HG02642 (cell line): ENCODE measurements around the gene MPPED1.

Experiments used
- ATAC-seq: cut with Tn5 transposase; IDR thresholded peaks from one replicate; pipeline ENCODE4 v1.9.1; 2021; ENCODE audit warnings: mild to moderate bottlenecking; ENCODE audit not compliant: unreplicated experiment, poor library complexity

Gene MPPED1

DNA sequence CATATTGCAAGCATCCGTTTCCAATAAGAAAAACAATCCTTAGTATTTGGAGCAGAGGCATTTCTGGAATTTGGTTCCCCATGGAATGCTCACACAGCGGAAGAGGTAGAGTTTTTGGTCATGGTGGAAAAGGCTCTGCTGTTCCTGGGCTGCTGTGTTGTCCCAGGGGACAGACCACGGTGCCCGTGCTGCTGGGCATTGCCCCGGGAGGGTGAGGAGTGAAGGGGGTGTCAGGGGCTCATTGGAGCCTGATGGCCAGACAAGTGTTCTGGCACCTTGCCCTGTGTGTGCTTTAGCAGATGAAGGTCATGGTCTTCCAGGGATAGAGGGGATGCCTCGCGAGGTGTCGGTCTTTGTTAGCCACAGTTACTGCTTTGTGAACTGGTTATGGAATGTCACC, 61.2 kb downstream of the MPPED1 start:
- no peak for ATAC-seq

DNA sequence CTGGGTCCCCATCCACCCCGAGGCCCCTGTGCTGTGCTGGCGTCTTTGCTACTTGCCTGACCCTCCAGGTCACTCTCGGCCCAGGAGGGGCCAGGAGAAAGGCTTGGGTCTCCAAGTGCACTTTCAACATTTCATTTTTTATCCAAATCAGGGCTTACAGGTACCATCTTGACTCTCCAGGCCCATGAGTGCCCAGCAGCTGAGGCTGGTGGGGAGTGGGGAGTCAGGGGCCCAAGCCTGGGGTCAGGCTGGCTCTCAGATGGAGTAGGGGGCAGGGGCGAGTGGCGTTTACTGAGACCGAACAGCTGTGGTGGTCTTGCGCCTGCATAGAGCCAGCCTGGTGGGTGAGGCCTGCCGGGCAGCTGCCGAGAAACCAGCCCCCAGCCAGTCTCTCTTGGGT, 61.6 kb downstream of the MPPED1 start:
- no peak for ATAC-seq

DNA sequence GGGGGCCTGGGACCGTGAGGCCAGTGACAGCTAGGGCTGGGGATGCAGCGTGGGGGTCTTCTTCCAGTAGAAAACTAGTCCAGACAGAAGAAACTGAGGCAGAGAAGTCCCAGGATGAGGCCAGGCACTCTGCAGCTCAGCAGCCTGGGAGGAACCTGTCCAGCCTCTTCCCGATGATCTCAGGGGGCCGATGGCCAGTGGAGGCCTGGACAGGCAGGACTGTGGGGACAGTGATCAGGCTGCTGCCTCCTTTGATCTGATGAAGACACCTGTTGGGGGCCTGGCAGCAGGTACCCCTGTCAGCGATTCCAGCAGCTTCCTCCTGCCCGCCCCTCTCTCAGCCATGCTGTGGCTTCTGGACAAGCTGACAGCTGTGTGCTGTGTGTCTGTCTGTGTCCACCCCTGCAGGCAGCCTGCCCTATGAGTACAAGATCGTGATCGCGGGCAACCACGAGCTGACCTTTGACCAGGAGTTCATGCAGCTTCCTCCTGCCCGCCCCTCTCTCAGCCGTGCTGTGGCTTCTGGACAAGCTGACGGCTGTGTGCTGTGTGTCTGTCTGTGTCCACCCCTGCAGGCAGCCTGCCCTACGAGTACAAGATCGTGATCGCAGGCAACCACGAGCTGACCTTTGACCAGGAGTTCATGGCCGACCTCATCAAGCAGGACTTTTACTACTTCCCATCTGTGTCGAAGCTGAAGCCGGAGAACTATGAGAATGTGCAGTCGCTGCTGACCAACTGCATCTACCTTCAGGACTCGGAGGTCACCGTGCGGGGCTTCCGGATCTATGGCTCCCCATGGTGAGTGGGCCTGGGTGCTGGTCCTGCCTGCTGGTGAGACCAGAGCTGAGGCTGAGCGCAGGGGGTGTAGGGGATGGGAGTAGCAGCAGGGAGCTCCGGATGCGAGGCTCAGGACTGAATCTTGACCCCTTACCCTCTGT, 62.6 kb downstream of the MPPED1 start:
- no peak for ATAC-seq

DNA sequence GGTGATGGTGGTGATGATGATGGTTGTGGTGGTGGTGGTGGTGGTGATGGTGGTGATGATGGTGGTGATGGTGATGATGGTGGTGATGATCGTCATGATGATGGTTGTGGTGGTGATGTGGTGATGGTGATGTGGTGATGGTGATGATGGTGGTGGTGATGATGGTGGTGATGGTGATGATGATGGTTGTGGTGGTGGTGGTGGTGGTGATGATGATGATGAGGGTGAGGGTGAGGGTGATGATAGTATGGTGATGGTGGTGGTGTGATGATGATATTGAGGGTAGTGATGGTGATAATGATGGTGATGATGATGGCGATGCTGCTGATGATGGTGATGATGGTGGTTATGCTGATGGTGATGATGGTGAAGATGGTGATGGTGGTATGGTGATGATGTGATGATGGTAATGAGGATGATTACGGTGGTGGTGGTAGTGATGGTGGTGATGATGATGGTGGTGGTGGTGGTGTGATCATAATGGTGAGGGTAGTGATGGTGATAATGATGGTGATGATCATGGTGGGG, 63.8 kb downstream of the MPPED1 start:
- ATAC-seq: no peak

DNA sequence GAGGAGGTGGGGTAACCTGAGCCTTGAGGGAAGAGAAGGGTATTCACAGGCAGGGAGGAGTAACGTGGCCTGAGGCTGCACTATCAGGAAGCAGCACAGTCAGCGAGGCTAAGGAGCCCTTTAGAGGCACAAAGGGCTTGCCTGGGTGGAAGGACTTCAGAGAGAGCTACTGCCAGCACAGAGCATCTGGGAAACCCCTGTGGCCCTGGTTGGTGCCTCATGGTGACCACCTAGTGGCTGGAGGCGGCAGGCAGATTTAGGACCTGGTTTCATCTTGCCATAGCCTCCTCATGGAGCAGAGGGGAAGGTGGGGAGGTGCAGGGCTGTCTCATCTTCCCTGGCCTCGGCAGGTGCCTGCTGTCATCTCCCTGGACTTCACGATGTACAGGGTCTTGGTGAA, 64.5 kb downstream of the MPPED1 start:
- ATAC-seq: no peak

DNA sequence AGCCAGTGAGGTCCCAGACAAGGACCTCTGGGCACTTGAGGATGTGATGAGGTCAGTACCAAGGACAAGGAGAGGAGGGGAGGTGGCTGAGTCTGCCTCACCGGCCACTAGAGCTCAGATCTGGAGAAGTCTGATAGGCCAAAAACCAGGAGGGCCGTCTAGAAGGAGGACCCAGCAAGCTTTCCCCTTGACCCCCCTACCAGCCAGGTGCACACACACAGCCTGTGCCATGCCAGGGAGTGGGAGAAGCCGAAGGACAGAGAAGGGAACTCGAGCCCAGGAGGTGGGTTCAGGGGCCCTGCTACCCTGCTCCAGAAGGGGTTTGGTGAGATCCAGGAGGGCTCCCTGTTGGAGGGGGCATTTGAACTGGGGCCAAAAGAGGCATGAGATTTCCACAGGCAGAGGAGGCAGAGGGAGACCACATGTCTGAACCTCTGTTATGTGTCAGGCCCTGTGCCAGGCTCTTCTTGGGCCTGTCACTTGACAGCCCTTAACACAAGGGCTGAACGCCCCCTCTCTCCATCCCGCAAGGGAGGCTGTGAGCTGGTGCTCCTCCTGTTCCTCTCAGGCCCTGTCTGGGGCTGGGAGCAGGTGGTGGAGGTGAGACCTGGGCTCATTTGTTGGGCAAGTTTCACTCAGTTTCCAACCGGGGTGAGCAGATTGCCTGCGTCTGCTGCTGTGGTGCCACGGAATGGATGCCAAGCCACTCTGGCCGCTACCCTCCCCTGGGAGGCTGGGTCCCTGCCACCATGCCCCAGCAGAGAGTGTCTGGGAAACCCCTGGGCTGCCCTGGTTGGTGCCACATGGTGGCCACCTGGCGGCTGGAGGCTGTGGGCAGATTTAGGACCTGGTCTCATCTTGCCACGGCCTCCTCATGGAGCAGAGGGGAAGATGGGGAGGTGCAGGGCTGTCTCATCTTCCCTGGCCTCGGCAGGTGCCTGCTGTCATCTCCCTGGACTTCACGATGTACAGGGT, 65.2 kb downstream of the MPPED1 start:
- no peak for ATAC-seq

DNA sequence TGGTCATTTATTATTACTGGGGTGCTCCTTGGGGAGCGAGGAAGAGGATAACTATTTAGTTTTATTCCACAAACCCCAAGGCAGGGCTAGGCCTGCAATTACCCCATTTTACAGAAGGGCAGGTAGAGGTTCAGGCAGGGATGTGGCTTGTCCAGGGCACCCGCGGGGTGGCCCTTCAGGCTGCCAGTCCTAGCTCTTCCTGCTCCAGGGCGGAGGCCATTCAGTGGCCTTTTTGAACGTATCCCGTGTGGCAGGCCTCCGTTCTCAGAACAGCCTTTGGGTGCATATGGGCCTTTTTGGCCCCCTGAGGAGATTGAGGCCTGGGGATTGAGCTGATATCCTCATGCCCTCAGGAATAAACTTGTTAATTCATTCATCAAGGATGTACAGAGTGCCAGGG, 66.2 kb downstream of the MPPED1 start:
- ATAC-seq: no peak

DNA sequence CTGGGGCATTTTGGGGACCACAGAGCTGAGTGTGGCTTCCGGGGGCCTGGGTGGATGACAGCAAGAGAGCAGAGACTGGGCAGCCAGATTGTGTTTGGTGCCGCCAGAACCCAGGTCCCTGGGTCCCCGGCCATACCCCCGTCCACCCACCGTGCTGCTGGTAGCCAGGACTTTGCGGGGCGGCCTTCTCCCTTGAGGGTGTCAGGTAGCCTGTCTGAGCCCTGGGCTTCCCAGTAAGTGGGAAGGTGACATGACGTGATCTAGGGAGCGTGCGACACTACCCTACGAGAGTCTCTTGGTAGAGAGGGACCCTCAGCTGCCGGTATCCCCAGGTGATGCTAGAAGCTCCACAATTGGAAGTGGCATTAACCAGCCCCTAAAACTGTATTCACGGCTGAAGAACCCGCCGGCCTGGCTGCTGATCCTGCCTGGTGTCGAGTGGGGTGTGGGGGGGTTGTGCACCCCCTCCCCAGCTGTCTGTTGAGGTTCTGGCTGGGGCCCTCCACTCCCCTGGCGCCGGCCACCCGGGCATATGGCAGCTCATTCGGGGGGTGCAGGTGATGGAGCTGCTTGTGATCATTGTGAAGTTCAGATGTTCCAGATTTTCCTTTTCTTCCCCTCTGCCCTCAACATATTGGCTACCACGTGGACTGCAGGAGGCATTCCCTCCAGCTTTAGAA, 66.9 kb downstream of the MPPED1 start:
- ATAC-seq: no peak

DNA sequence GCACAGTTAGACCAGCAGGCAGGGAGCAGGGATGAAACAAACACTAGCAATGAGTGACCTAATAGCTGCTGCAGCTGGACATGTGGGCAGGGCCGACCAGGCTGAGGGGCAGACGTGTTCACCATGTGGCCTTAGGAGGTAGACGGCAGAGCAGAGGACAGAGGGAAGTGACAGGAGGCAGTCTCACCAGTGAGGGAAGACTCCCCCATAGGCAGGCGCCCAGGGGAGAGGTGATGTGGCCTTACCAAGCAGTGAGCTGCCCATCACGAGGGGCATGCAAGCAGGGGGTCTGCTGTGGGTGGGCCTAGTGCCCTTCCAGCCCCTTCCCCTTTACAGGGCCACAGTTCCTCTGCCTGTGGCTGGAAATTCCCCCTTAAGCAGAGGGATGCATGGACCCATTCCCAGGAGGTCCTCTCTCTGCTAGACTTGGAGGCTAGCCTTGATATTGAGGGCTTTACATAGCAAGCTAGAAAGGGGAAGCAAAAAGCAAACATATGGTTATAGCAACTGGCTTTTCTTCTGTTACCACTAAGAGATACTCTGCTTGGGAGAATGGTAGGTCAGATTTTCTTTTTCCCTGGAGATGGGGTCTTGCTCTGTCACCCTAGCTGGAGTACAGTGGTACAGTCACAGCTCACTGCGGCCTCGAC, 67.6 kb downstream of the MPPED1 start:
- ATAC-seq: no peak

DNA sequence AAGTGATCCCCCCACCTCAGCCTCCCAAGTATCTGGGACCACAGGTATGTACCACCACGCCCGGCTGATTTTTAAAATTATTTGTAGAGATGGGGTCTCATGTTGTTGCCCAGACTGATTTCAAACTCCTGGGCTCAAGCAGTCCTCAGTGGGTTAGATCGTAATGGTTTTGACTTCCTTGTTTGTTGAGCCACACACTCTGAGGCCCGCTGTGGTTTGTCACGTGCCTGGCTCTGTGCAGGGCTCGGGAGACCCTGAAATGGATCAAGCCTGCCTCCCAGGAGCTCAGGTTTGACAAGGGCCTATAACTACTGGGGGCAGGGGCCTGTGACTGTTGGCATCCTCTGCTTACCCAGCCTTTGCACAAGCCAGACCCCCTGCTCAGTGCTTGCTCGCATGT, 68.1 kb downstream of the MPPED1 start:
- no peak for ATAC-seq

DNA sequence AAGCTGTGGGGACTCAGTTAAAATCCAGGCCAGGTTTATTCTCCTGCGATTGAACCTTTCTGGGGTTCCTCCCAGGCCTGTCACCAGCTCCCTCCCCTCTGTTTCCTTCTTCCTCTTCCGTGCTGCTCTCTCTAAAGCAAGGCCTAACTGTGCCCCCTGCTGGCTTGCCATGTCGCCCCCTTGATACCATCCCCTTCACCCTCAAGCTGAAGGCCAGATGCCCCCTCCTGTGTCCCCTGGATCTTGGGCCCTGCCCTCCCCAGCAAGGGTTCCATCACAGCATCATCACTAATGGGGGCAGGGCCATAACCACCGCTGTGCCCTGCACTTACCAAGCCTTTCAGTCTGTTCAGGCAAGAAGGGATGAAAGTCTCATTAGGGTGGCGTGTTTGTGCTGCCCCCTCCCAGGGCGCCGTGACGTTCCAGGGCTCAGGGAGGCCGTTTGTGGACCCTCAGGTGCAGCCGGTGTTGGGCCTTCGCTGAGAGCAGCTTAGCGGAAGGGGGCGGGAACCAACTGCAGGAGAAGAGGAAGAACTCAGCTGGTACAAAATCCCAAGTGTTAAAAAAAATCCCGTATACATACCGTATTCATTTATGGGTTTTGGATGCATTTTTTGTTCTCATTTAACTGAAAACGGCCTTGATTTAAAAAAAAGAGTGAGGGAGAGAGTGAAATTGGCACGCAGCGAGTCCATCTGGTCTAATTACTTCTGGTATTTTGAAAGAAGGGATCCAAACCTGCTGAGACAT, 69.9 kb downstream of the MPPED1 start:
- ATAC-seq: no peak

DNA sequence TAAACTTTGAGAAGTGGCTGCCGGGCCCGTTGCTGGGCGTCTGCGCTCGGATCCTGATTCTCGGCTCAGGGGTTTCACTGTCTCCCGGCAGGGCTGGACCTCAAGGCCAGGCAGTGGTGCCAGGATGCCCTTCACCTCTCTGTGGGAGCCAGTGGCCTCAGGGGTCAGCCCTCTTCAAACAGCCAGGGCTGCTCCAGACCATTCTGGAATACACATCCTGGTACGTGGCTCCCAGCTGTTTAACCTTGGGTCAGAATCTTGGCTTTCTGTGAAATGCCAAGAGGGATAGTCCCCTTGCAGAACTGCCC, 70.5 kb downstream of the MPPED1 start:
- no peak for ATAC-seq

DNA sequence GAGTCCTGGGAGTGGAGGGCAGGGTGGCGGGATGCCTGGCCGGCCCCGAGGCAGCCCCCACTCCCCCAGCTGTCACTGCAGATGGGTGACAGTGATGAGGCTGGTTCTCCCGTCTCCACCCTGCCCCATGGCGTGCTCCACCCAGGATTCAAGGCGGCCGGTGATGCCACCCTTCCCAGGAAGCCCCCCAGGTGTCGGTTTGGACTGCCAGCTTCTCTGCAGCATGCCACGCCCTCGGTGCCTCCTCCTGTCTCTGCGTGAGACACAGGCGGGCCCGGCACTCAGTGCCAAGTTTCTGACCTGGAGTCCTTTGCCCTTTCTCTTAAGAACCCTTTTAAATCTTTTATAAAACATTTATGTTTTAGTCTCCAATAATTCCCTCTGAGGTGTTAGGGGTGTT, 71.5 kb downstream of the MPPED1 start:
- ATAC-seq: no peak

DNA sequence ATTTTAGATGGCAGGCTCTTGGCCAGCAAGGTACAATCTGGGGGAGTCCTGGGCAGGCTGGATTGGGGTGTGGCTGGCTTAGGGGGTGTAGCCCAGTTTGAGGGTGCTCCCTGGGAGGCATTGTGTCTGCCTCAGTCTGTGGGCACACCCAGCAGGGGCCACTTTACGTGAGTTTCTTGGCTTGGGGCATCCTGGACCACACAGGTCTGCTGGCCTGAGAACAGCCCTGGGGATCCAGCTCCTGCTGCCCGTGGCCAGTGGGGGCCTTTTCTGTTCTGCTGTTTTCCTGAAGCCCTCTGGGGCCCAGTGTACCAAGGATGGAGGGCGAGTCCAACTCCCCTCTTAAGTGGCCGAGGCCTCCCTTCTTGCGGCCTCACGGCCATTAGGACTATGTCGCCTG, 71.9 kb downstream of the MPPED1 start:
- no peak for ATAC-seq

DNA sequence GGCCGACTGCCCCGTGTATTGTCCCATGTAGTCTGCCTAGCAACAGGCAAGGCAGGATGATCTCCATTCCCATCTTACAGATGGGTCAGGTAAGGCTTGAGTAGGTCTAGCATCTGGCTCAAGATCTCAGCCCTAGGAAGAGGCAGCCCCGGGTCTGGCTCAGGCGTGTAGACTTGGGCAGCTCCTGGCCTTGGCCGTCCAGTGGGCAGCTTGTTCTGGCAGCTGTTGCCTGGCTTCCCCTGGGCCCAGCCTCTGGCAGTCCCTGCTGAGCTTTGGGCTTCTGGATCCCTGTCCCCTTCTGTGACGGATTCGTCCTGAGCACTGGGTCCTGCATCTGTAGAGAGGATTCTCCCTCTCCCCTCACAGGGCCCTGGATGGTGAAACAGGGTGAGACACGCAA, 72.4 kb downstream of the MPPED1 start:
- ATAC-seq: no peak

DNA sequence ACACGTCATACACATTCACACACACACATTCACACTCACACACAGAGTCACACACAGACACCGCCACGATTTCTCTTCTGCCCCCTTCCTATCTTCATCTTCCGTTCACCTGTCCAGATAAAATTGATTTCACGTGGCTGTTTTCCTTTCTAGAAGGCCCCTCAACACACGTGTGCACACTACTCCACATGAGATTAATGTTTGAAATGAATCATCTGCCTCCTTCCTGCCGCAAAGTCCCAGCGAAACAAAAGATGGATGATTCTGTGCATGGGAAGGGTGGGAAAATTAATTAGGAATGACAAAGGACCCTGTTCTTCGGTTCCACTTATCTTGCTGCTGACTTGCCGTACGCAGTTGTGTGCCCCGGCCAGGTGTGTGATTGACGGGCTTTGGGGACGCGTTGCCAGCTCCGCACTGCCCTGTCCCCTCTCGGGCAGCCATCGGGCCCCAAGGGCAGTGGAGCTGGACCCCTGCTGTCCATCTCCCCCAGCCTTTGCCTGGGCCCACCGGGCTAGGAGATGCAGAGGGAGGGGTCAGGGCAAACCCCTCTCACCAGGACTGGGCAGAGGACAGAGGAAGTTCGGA, 73.8 kb downstream of the MPPED1 start:
- ATAC-seq: no peak

DNA sequence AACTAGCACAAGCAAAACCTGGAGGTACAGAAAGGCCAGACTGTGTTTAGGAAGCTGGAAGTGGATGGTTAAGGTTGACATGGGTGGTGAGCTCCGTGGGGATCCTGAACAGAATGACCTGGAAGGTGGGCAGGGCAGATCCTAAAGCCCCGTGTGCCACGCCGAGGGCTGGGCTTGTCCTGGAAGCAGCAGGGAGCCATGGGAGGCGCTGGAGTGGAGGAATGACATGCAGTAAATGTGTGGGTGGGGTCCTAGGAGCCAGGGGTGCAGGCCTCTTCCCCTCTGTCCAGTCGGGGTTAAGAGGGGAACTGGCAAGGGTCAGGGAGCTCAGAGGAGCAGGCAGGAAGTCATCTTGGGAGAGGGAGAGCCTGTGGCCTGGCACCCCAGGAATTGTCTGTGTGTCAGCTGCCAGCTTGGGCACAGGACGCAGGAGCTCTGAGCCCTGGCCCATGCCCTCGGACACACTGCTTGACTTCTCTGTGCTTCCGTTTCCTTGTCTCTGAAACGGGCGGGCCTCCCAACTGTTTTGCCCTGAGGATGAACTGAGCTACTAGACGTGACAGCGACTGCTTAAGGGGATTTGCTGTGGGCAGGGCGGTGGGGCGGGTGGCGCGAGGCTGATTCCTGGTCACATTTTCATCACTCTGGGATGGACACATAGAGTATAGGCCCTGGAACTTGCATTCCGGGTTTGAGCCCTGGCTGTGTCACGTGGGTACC, 75.7 kb downstream of the MPPED1 start:
- no peak for ATAC-seq
